WERI-Rb-1 (cell line): ENCODE measurements around the gene THAP3.

Experiments
- DNase-seq: peaks from one replicate; pipeline ENCODE4 v3.0.0-alpha.2; 2020
- H3K27ac ChIP-seq: fragments of 250-450 bp; sonication (Bioruptor Pico); 2 replicates; pipeline ENCODE4 v1.5.1; 2020; ENCODE audit warnings: mild to moderate bottlenecking, moderate library complexity
- H3K27me3 ChIP-seq: fragments of 250-450 bp; sonication (Bioruptor Pico); 2 replicates; pipeline ENCODE4 v1.5.1; 2021; ENCODE audit warnings: mild to moderate bottlenecking, low read depth, moderate library complexity; ENCODE audit not compliant: insufficient read depth, severe bottlenecking
- H3K36me3 ChIP-seq: fragments of 250-450 bp; sonication (Bioruptor Pico); 2 replicates; pipeline ENCODE4 v1.5.1; 2020; ENCODE audit warnings: mild to moderate bottlenecking, moderate library complexity
- H3K4me3 ChIP-seq: 2 replicates; pipeline ENCODE4 v1.5.1; 2011; ENCODE audit warnings: low read depth, mild to moderate bottlenecking, control low read depth, low read length
- H3K9me3 ChIP-seq: fragments of 250-450 bp; sonication (Bioruptor Pico); 2 replicates; pipeline ENCODE4 v1.5.1; 2021; ENCODE audit warnings: mild to moderate bottlenecking, moderate library complexity; ENCODE audit not compliant: severe bottlenecking
- CTCF ChIP-seq: IDR thresholded peaks from 2 replicates; pipeline ENCODE4 v1.5.1; 2011; ENCODE audit warnings: low read depth, mild to moderate bottlenecking, control low read depth, inconsistent platforms, low read length

The THAP3 gene

GRCh38 chr1:6622396-6623152 is 2.1 kb upstream of the THAP3 start:
- H3K36me3 ChIP-seq: peaks cover 76% of the 10 kb centered on the region
- H3K4me3 ChIP-seq: no peak overlapping the region
- TF ChIP-seq CTCF: no peak
- no peaks in the 10 kb centered on the region for H3K27me3 ChIP-seq
- DNase-seq: no peak
- no peaks in the 10 kb centered on the region for H3K9me3 ChIP-seq
- H3K27ac ChIP-seq: no peak overlapping the region

DNA sequence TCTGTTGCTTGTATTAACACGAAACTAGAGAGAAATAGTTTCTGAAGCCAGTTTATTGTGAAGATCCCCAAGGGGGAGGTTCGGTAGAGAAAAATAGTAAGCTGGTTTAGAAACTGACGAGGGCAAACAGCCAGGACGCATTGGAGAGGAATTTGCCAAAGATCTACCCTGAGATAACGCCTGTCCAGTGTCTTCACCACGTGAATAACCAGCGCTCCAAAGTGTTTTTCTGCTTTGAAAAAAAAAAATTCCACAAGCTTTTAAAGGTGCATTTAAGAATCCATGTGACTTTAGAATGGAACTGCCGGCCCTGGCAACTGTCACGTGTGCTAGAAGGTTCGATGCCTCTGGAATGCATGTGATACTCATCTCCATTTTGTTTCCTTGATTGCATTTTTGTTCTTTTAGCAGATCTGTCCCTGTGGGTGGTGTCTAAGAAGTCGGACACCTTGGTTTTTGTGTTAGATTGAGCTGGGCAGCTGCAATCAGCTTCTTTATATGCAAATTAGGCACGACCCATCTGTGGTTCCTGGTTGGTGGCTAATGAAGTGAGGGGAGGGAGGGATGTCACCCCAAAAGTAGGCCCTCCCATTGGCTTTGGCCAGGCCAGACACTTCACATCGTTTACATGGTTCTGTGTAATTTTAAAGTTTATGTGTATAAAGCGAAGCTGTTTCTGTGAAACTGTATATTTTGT is 1.3 kb upstream of the THAP3 start:
- H3K4me3 ChIP-seq: no peak overlapping the region
- H3K9me3 ChIP-seq: no peaks in the 10 kb centered on the region
- H3K36me3 ChIP-seq: peaks cover 76% of the 10 kb centered on the region
- no peaks in the 10 kb centered on the region for H3K27me3 ChIP-seq
- no peak overlapping the region; the same call in 1 of the 2 replicates for H3K27ac ChIP-seq
- no peak for TF ChIP-seq CTCF
- no peak for DNase-seq

DNA sequence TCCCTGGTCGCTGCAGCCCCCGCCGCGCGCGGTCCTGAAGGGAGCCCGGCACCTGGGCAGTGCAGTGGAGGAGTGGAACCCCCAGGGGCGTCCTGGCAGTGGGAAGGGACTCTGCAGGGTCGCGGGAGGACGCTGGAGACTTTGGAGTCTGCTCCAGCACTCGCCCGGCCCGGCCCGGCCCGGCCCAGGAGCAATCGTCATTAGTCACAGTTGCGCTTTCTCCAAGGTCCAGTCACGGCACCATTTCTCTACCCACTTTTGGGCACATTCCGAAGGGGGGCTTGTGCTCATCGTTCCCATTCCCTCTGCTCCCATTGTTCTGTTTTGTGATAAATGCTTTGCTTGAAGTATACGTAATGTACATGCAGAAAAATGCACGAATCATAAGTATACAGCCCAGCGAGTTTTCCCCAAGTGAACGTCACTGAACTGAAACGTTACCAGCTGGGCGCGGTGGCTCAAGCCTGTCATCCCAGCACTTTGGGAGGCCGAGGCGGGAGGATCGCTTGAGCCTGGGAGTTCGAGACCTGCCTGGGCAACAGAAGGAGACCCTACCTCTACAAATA is 999 bp downstream of the THAP3 start:
- TF ChIP-seq CTCF: no peak
- no peak for DNase-seq
- Histone ChIP-seq H3K27me3 (no peaks in the 10 kb centered on the region), H3K9me3 (no peaks in the 10 kb centered on the region), H3K4me3 (peak overlapping the region; percentile 73), H3K27ac (peak overlapping the region; percentile 63), H3K36me3 (peaks cover 73% of the 10 kb centered on the region)

DNA sequence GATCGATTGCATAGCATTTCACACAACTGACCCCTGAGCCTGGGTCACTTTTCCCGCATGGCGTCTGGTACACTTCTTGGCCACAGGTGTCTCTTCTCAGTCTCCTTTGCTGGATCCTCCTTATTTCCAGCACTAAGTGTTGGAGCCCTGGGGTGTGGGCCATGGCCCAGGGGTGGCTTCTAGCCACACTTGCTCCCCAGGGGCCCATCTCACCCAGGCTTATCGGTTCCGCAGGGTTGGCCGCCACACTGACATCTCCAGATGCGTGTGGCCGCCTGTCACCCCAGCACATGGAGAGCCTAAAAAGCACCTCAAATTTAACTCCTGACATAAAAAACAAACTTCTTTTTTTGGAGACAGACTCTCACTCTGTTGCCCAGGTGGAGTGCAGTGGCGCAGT is 2.4 kb downstream of the THAP3 start:
- no peak for DNase-seq
- Histone ChIP-seq H3K36me3 (peaks cover 63% of the 10 kb centered on the region), H3K27ac (no peak overlapping the region), H3K27me3 (no peaks in the 10 kb centered on the region), H3K4me3 (no peak overlapping the region), H3K9me3 (no peaks in the 10 kb centered on the region)
- TF ChIP-seq CTCF: no peak

DNA sequence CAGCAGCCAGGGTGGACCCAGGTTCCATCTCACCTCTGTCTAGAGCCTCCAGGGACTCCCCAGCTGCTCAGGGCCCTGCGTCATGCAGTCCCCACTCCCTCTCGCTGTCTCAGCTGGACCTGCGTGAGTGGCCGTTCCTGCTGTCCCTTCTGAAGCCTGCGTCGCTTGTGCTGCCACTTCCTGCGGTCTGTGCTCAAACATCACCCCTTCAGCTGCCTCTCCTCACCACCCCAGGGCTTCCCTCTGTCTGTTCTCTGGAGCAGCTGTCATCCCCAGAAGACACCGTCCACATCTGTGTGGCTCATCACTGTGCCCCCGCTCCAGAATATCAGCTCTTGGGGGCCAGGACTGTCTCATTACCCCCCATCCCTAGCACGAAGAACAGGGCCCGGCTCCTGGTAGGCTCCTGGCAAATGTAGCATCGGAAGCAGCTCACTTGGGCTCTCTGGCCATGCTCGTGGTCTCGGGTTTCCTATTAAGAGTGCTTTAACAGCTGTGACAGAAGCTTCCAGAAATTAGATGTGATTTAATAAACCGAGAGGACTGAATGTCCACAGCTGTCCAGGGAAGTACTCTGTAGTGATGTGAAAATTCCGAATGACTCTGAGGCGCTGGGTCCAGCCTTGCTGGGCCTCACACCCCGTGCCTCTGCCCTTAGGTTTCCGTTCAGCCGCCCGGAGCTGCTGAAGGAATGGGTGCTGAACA is 3.3 kb downstream of the THAP3 start:
- H3K9me3 ChIP-seq: no peaks in the 10 kb centered on the region
- no peak overlapping the region for H3K27ac ChIP-seq
- TF ChIP-seq CTCF: no peak
- no peaks in the 10 kb centered on the region for H3K27me3 ChIP-seq
- H3K36me3 ChIP-seq: peaks cover 59% of the 10 kb centered on the region
- no peak overlapping the region for H3K4me3 ChIP-seq
- DNase-seq: no peak
